Measurements from ENCODE around the gene CDA. TPM values are rescaled to one million over a fixed set of nuclear protein-coding genes. Genes with fewer than 3 reads are reported as not detected.
A peak's percentile ranks its signal among the peaks of the same experiment; 100 is the strongest.

The CDA gene
- total RNA-seq, 6 donors from 2014 or later: 2.6 to 9.3 (median 3.0) TPM; not detected in 1

DNA sequence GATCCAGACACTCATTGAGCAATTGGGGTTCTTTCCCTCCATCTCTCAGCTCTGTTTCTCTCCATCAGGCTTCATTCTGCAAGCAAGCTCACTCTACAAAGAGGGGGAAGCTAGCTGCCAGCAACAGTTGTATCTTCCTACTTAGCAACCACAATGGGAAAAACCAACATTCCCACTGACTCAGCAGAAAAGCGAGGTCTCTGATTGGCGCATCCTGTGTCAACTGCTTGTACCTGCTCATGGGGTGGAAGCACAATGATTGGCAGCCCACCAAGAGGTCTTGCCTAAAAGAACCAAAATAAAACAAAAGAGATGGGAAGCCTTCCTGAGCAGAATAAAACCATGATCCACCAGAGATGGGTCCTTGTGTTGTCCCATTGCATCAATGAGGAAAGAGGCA, 4.0 kb upstream of the CDA start:
- H3K36me3 ChIP-seq: no peaks in the 10 kb centered on the region
- H3K27ac ChIP-seq: no peak overlapping the region
- H3K9me3 ChIP-seq: no peaks in the 10 kb centered on the region
- no peak for TF ChIP-seq POLR2A (IDR thresholded peaks at IDR 0.05)
- TF ChIP-seq EP300 (IDR thresholded peaks at IDR 0.05): no peak
- TF ChIP-seq, protein P1, sequence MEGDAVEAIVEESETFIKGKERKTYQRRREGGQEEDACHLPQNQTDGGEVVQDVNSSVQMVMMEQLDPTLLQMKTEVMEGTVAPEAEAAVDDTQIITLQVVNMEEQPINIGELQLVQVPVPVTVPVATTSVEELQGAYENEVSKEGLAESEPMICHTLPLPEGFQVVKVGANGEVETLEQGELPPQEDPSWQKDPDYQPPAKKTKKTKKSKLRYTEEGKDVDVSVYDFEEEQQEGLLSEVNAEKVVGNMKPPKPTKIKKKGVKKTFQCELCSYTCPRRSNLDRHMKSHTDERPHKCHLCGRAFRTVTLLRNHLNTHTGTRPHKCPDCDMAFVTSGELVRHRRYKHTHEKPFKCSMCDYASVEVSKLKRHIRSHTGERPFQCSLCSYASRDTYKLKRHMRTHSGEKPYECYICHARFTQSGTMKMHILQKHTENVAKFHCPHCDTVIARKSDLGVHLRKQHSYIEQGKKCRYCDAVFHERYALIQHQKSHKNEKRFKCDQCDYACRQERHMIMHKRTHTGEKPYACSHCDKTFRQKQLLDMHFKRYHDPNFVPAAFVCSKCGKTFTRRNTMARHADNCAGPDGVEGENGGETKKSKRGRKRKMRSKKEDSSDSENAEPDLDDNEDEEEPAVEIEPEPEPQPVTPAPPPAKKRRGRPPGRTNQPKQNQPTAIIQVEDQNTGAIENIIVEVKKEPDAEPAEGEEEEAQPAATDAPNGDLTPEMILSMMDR (IDR thresholded peaks at IDR 0.05): no peak
- DNase-seq: no peak
- 35 to 40% methylated on average over 2 of the region's 2 CpGs for WGBS, 2 donors
- H3K4me1 ChIP-seq: peaks cover 0 to 13% (median 5%) of the 10 kb centered on the region in 4 donors
- ATAC-seq (ENCODE audit: low FRiP score in 2 of 2): no peak
- no peak overlapping the region for H3K4me3 ChIP-seq
- H3K27me3 ChIP-seq: peaks cover 0 to 8% (median 0%) of the 10 kb centered on the region in 4 donors

DNA sequence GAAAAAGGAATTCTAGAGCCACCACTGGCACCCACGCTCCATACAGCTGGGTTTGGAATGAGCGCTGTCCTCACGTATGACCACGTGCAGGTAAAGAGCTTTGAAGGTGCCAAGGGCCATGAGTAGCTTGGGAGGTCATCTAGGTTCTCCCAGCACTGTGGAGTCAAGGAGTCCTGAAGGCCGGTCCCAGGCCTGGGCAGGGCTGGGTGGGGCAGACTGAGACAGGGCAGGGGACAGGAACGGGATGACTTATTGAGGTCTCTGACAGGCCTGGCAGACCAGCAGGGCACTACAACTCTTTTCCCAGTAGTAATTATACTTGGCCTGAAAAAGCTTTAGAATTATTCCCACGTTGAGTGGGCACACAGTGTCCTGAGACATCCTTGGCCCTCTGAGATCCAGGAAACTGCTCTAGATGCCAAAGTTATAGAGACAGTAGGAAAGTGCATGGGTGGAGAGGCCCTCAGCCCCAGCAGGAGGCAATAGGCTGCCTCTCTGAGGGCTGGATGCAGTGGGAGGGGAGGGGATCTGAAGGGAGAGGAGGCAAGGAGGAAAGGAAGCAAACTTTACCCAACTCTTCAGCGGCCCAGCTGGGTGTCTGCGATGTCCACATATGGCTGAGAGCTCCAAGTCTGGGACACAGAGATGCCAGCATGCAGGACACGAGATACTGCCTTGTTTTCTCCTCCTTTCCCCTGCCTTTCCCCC, 1.8 kb upstream of the CDA start:
- ATAC-seq (ENCODE audit: low FRiP score in 2 of 2): peak in 1 of 2 donors; percentile 50
- Histone ChIP-seq H3K4me3 (no peak overlapping the region), H3K4me1 (peaks cover 0 to 14% (median 6%) of the 10 kb centered on the region in 4 donors), H3K27me3 (peaks cover 0 to 8% (median 0%) of the 10 kb centered on the region in 4 donors), H3K9me3 (no peaks in the 10 kb centered on the region), H3K27ac (no peak overlapping the region), H3K36me3 (no peaks in the 10 kb centered on the region)
- no peak for TF ChIP-seq EP300 (IDR thresholded peaks at IDR 0.05)
- TF ChIP-seq POLR2A (IDR thresholded peaks at IDR 0.05): no peak
- TF ChIP-seq, protein P1 (IDR thresholded peaks at IDR 0.05): no peak
- TF ChIP-seq POLR2AphosphoS5 (IDR thresholded peaks at IDR 0.05): no peak
- 73 to 80% methylated on average over 9 to 10 of the region's 10 CpGs for WGBS, 2 donors
- no peak for DNase-seq

DNA sequence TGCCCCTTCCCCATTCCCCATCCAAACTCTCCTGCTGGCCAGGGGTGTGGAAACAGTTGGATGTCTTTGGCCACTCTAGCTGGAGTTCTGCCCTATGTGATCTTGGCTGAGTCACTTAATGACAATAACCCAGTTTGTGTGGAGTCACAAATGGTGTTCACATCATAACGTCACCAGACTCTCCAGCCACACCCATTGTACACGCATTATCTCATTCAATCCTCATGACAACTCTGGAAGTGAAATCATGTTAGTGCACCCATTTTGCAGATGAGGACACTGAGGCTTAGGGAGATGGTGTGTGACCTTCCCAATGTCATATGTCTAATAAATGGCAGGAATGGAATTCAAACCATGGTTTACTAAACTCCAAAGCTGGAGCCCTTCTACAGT, 1.2 kb upstream of the CDA start:
- 47 to 74% methylated on average over 2 of the region's 2 CpGs for WGBS, 2 donors
- Histone ChIP-seq H3K36me3 (no peaks in the 10 kb centered on the region), H3K4me1 (peaks cover 0 to 14% (median 6%) of the 10 kb centered on the region in 4 donors), H3K27ac (no peak overlapping the region), H3K27me3 (peaks cover 0 to 8% (median 0%) of the 10 kb centered on the region in 4 donors), H3K4me3 (no peak overlapping the region), H3K9me3 (no peaks in the 10 kb centered on the region)
- TF ChIP-seq, protein P1 (IDR thresholded peaks at IDR 0.05): no peak
- TF ChIP-seq POLR2A (IDR thresholded peaks at IDR 0.05) (no peak), EP300 (IDR thresholded peaks at IDR 0.05) (no peak), POLR2AphosphoS5 (IDR thresholded peaks at IDR 0.05) (no peak)
- DNase-seq (no peak), ATAC-seq (ENCODE audit: low FRiP score in 2 of 2) (peak in 1 of 2 donors; percentile 77)

DNA sequence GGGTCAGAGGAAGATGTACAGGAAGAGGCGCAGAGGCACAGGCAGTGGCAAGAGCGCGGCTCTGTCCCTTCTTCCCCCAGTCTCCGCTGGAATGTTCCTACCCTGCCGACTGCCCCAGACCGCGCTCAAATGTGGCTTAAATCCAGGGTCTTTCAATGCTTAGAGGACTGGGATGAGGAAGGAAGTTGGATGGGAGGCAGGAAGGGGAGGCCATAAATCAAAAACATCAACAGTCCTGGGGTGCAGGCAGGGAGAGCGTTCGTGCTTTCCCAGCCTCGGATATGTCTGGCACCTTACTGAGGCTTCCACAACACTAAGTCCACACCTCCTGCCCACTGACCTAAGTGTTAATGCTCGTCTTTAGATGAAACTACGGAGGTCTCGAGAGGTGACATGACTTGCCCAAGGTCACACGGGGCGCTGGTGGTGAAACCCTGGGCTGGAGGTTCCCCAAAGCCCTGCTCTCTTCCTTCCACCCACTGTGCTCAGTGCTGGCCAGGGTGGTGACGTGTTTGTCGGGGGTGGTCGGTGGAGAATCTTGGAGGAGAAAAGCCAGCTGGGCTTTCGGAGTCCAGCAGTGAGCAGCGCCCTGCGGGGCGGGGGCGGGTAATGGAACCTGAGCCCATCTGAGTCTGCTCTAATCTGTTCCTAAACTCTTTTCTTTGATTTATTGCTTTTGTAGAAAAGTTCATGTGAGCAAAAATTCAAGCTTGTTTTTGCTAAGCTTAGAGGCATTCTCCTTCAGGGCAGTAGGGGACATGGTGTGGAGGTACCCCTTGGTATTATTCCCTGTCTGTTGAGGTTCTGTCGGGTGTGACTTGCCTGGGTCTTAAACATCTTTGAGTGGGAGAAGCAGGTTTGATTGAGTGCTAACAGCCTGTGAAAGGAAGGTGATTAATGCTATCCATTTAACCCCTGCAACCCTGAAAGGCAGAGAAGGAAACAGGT, 708 bp downstream of the CDA start:
- Histone ChIP-seq H3K9me3 (no peaks in the 10 kb centered on the region), H3K36me3 (no peaks in the 10 kb centered on the region), H3K27me3 (peaks cover 0 to 8% (median 0%) of the 10 kb centered on the region in 4 donors), H3K4me3 (peak overlapping the region in 3 of 4 donors; percentile 19 to 34 (median 29)), H3K4me1 (peaks cover 0 to 14% (median 6%) of the 10 kb centered on the region in 4 donors), H3K27ac (peak overlapping the region; percentile 56 to 79 (median 72))
- TF ChIP-seq POLR2AphosphoS5 (IDR thresholded peaks at IDR 0.05): no peak
- peak in 1 of 4 donors; percentile 10 for TF ChIP-seq POLR2A (IDR thresholded peaks at IDR 0.05)
- no peak for TF ChIP-seq EP300 (IDR thresholded peaks at IDR 0.05)
- 15 to 16% methylated on average over 18 to 24 of the region's 24 CpGs for WGBS, 2 donors
- DNase-seq: peak; percentile 65 to 74
- peak; percentile 52 to 85 for ATAC-seq (ENCODE audit: low FRiP score in 2 of 2)

DNA sequence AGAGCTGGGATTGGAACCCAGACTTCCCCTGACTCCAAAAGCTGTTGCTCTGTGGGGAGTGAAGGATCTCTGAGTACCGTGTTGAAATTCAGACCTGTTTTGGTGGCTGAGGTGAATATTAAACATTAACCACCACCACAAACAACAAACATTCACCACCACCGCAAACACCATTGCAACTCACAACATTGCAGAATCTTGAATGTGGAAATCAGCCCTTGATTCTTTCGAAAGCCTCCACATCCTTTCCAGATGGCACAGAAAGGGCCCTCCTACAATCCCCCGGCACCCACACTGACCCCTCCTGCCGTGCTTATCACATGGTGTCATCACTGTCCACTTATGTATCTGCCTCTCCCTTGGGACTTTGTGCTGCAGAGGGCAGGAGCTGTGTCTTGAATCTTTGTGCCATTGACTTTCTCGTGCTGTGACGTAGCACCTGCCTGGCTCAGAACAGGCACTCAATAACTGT, 1.4 kb downstream of the CDA start:
- WGBS, 2 donors: 17 to 27% methylated on average over 7 of the region's 7 CpGs
- peak in 1 of 2 donors; percentile 57 for DNase-seq
- no peaks in the 10 kb centered on the region for H3K9me3 ChIP-seq
- peak overlapping the region in 3 of 4 donors; percentile 67 to 79 (median 78) for H3K27ac ChIP-seq
- TF ChIP-seq POLR2AphosphoS5 (IDR thresholded peaks at IDR 0.05) (no peak), EP300 (IDR thresholded peaks at IDR 0.05) (no peak), POLR2A (IDR thresholded peaks at IDR 0.05) (no peak)
- TF ChIP-seq, protein P1 (IDR thresholded peaks at IDR 0.05): no peak
- H3K4me1 ChIP-seq: peaks cover 0 to 14% (median 6%) of the 10 kb centered on the region in 4 donors
- peaks cover 0 to 8% (median 0%) of the 10 kb centered on the region in 4 donors for H3K27me3 ChIP-seq
- no peaks in the 10 kb centered on the region for H3K36me3 ChIP-seq
- peak in 1 of 2 donors; percentile 40 for ATAC-seq (ENCODE audit: low FRiP score in 2 of 2)
- H3K4me3 ChIP-seq: peak overlapping the region in 1 of 4 donors; percentile 34

Measured in upper lobe of left lung (tissue), 6 donors.